Measurements from ENCODE around the gene PHLDA2. TPM values are rescaled to one million over a fixed set of nuclear protein-coding genes. Genes with fewer than 3 reads are reported as not detected.
A peak's percentile ranks its signal among the peaks of the same experiment; 100 is the strongest.

PHLDA2 gene
- total RNA-seq, 2 experiments from 2014 or later = 0.55 to 0.65 TPM

- no peaks in the 10 kb centered on the region for H3K9me3 Mint-ChIP-seq
- ATAC-seq (ENCODE audit: low read depth) = no peak
- H3K36me3 Mint-ChIP-seq = no peaks in the 10 kb centered on the region
- peaks cover 16% of the 10 kb centered on the region for H3K27me3 Mint-ChIP-seq
- DNase-seq = peak; percentile 35
- POLR2A ChIA-PET = interaction anchor here (1.1 kb wide), 1 partner anchor 356 kb away, joined by 6 read pairs; no protein-coding TSS in a partner anchor
- no peak overlapping the region for H3K27ac Mint-ChIP-seq
- H3K4me1 Mint-ChIP-seq = peaks cover 17% of the 10 kb centered on the region
- no peak overlapping the region for H3K4me3 Mint-ChIP-seq
Measured at GRCh38 chr11:2889362-2890273, 39.6 kb downstream of the PHLDA2 start.

GRCh38 chr11:2888266-2888968, 40.8 kb downstream of the PHLDA2 start:
- Mint-ChIP-seq H3K4me1 (peaks cover 15% of the 10 kb centered on the region), H3K27ac (no peak overlapping the region), H3K36me3 (no peaks in the 10 kb centered on the region), H3K9me3 (no peaks in the 10 kb centered on the region), H3K4me3 (no peak overlapping the region), H3K27me3 (peaks cover 18% of the 10 kb centered on the region)
- peak; percentile 16 for ATAC-seq (ENCODE audit: low read depth)
- POLR2A ChIA-PET = interaction anchor here (0.7 to 1.7 kb wide), 4 partner anchors 355 to 587 kb away, joined by 3 to 14 read pairs (median 3); partner anchors contain the start of genes C11orf21 and TSPAN32
- peak; percentile 90 for DNase-seq

DNA sequence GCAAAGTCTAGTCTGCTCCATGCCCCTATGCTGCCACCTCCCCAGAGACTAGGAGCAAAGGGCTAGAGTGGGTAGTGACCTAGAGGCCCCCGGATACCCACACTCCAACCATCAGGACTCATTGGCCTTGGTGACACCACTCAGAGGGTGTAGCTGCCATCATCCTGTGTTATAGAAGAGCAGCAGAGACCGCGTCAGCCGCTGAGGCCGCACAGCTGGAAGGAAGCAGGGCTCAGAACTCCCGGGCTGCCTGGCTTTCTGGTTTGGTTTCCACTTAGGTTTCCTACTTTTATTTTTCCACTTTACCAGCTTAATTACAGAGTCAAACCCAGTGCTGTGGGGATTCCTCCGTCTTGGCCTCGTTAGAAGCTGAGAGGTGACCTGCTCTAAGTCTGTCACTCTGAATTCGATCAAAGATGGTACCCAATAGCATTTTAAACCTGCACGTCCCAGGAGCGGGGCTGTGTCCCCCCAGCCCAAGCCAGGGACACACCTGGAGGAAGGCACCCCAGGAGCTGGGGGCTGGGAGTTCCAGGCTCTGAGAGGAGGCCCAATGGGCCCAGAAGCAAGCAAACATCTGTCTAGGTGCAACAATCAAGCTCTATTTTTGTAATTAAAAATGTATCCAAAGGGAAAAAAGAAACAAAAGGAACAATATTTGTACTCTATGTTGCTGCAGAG, 41.6 kb downstream of the PHLDA2 start:
- Mint-ChIP-seq H3K4me3 (no peak overlapping the region), H3K36me3 (no peaks in the 10 kb centered on the region), H3K27me3 (peaks cover 26% of the 10 kb centered on the region), H3K27ac (no peak overlapping the region), H3K9me3 (no peaks in the 10 kb centered on the region), H3K4me1 (peaks cover 9% of the 10 kb centered on the region)
- POLR2A ChIA-PET = interaction anchor here (1.0 to 1.7 kb wide), 2 partner anchors 354 to 586 kb away, joined by 3 to 14 read pairs; partner anchors contain the start of genes C11orf21 and TSPAN32
- ATAC-seq (ENCODE audit: low read depth) (no peak), DNase-seq (no peak)

GRCh38 chr11:2886936-2887335, 42.3 kb downstream of the PHLDA2 start:
- POLR2A ChIA-PET = interaction anchor here (1.7 to 3.0 kb wide), 2 partner anchors 354 kb away, joined by 13 to 14 read pairs; no protein-coding TSS in a partner anchor
- no peak for ATAC-seq (ENCODE audit: low read depth)
- no peaks in the 10 kb centered on the region for H3K9me3 Mint-ChIP-seq
- no peak for DNase-seq
- peaks cover 8% of the 10 kb centered on the region for H3K4me1 Mint-ChIP-seq
- H3K36me3 Mint-ChIP-seq = no peaks in the 10 kb centered on the region
- peaks cover 30% of the 10 kb centered on the region for H3K27me3 Mint-ChIP-seq
- no peak overlapping the region for H3K27ac Mint-ChIP-seq
- peak overlapping the region; percentile 37 for H3K4me3 Mint-ChIP-seq

DNA sequence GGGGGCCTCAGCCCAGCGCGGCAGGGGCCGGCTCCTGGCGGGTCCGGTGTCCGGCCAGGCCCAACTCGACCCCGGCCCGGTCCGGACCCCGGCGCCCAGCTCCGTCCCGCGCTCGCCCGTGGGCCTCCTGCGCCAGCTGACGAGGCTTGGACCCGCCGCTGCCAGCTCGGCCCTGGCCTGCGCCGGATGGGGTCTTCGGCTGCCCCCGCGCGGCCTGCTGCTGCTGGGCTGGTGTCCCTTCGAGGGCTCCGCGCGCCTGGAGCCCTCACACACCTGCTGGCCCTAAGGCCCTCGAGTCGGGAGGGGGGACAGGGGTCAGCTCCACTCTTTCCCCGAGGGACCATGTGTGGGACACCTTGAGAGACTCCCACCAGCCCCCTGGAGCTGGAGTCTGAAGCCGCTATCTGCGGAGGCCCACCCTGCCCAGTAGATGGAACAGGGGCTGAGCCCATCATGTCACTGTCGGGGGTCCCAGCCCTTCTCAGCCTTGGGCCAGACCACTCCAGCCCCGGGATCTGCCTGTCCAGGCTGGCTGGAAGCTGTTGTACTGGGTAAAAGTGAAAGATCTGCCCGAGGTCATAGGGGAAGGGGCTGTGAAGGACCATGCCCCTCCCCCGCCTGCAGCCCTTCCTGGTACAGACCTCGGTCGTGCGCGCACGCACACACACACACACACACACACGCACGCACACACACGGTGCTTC, 42.9 kb downstream of the PHLDA2 start:
- Mint-ChIP-seq H3K4me1 (peaks cover 2% of the 10 kb centered on the region), H3K27me3 (peaks cover 30% of the 10 kb centered on the region), H3K27ac (no peak overlapping the region), H3K36me3 (no peaks in the 10 kb centered on the region), H3K4me3 (peak overlapping the region; percentile 37), H3K9me3 (no peaks in the 10 kb centered on the region)
- POLR2A ChIA-PET = interaction anchor here (3.0 kb wide), 1 partner anchor 353 kb away, joined by 13 read pairs; no protein-coding TSS in a partner anchor
- ATAC-seq (ENCODE audit: low read depth) = peak; percentile 5
- DNase-seq = no peak

GRCh38 chr11:2885678-2886081, 43.5 kb downstream of the PHLDA2 start, which contains the start of gene CDKN1C:
Gene CDKN1C, minus strand, starts transcription at chr11:2885775. Its CDS starts 319 bp downstream, at chr11:2885456.
- peaks cover 2% of the 10 kb centered on the region for H3K4me1 Mint-ChIP-seq
- ATAC-seq (ENCODE audit: low read depth) = peak; percentile 85
- H3K27ac Mint-ChIP-seq = peak within 1 kb of the TSS; percentile 61
- H3K9me3 Mint-ChIP-seq = no peaks in the 10 kb centered on the region
- POLR2A ChIA-PET = interaction anchor here (3.0 kb wide), 1 partner anchor 352 kb away, joined by 13 read pairs; no protein-coding TSS in a partner anchor
- peak within 1 kb of the TSS; percentile 94 for H3K4me3 Mint-ChIP-seq
- H3K36me3 Mint-ChIP-seq = no peaks in the 10 kb centered on the region
- DNase-seq = peak; percentile 90
- H3K27me3 Mint-ChIP-seq = peaks cover 30% of the 10 kb centered on the region

GRCh38 chr11:2885017-2885677, 44.1 kb downstream of the PHLDA2 start:
- peaks cover 2% of the 10 kb centered on the region for H3K4me1 Mint-ChIP-seq
- H3K27me3 Mint-ChIP-seq = peaks cover 30% of the 10 kb centered on the region
- POLR2A ChIA-PET = interaction anchor here (3.0 kb wide), 1 partner anchor 352 kb away, joined by 13 read pairs; no protein-coding TSS in a partner anchor
- no peak for ATAC-seq (ENCODE audit: low read depth)
- H3K27ac Mint-ChIP-seq = peak overlapping the region; percentile 61
- no peaks in the 10 kb centered on the region for H3K36me3 Mint-ChIP-seq
- peak; percentile 66 for DNase-seq
- peak overlapping the region; percentile 94 for H3K4me3 Mint-ChIP-seq
- no peaks in the 10 kb centered on the region for H3K9me3 Mint-ChIP-seq

DNA sequence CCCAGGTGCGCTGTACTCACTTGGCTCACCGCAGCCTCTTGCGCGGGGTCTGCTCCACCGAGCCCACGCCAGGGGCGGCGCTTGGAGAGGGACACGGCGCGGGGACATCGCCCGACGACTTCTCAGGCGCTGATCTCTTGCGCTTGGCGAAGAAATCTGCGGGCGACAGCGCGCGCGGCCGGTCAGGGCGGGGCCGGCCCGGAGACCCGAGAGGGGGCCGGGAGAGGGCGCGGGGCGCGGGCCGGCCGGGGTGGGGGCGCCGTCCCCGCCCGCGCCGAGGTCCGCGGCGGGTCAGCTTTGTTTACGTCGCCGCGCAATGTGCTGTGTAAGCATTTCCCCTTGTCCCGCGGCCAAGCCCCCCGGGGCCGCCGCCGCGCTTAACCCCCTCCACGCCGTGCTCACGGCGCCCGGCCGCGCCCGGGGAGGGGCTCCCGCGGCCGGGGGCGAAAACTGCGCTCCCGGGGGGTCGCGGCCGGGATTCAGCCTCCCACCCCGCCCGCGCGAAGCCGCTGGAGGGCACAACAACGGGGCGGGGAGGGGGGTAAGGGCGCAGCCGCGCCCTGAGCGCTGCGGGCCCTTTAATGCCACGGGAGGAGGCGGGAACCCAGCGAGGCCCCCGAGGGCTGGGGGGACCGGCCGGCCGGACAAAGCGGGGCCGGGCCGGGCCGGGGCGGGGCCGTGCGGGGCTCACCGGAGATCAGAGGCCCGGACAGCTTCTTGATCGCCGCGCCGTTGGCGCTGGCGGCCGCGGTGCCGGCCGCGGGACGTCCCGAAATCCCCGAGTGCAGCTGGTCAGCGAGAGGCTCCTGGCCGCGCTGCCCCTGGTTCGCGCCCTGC, 45.0 kb downstream of the PHLDA2 start:
- Mint-ChIP-seq H3K4me3 (no peak overlapping the region), H3K4me1 (peaks cover 2% of the 10 kb centered on the region), H3K9me3 (no peaks in the 10 kb centered on the region), H3K36me3 (no peaks in the 10 kb centered on the region), H3K27me3 (peaks cover 30% of the 10 kb centered on the region), H3K27ac (no peak overlapping the region)
- POLR2A ChIA-PET = interaction anchor here (3.0 kb wide), 1 partner anchor 351 kb away, joined by 13 read pairs; no protein-coding TSS in a partner anchor
- ATAC-seq (ENCODE audit: low read depth) (no peak), DNase-seq (no peak)

GRCh38 chr11:2883640-2883978, 45.6 kb downstream of the PHLDA2 start:
- Mint-ChIP-seq H3K27ac (no peak overlapping the region), H3K4me1 (peaks cover 2% of the 10 kb centered on the region), H3K36me3 (no peaks in the 10 kb centered on the region), H3K9me3 (no peaks in the 10 kb centered on the region), H3K4me3 (no peak overlapping the region), H3K27me3 (peaks cover 28% of the 10 kb centered on the region)
- POLR2A ChIA-PET = no interaction called here
- ATAC-seq (ENCODE audit: low read depth) (no peak), DNase-seq (no peak)

DNA sequence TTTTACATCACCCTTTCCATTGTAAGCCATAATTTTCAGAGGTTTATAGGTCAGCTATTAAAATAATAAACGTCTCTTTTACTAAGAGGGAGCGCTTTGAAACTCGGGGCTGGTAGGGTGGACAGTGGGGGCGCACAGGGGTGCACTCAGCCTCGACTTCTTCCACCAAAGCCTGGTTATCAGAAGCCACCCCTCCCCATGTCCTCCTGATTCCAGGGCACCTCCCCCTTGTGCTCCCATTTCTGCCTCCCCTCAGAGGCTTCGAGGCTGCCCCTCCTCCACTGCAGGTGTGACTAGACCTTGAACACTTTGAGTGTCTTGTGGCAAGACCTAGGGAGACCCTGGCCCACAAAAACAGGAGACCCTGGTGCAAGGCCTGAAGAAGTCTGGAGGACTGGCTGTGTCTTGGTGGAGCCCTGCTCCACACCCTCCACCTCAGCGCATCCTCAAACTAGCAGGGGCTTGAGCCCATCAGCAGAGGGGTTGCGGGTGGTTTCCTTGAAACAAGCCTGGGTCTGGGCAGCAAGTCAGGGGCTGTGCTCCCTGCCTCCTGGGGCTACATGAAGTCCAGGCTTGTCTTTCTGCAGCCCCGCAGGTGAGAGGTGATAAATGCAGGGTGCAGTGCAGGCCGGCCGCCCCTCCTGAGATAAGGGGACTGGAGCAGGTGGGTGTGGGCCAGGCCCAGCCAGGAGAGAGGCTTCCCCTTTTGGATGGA, 46.7 kb downstream of the PHLDA2 start:
- Mint-ChIP-seq H3K36me3 (no peaks in the 10 kb centered on the region), H3K9me3 (no peaks in the 10 kb centered on the region), H3K27ac (no peak overlapping the region), H3K4me3 (peak overlapping the region; percentile 12), H3K4me1 (peaks cover 2% of the 10 kb centered on the region), H3K27me3 (peaks cover 28% of the 10 kb centered on the region)
- no peak for ATAC-seq (ENCODE audit: low read depth)
- POLR2A ChIA-PET = no interaction called here
- DNase-seq = no peak

GRCh38 chr11:2881981-2882375, 47.2 kb downstream of the PHLDA2 start:
- Mint-ChIP-seq H3K27ac (no peak overlapping the region), H3K4me1 (peaks cover 2% of the 10 kb centered on the region), H3K9me3 (no peaks in the 10 kb centered on the region), H3K36me3 (no peaks in the 10 kb centered on the region), H3K4me3 (no peak overlapping the region), H3K27me3 (peaks cover 23% of the 10 kb centered on the region)
- ATAC-seq (ENCODE audit: low read depth) = no peak
- POLR2A ChIA-PET = no interaction called here
- DNase-seq = no peak
